Prostate gland (tissue), 2 donors: ENCODE data around the gene ANKIB1.

Experiments used
- POLR2A ChIP-seq: fragments of 450-650 bp; IDR thresholded peaks from one replicate; pipeline ENCODE4 v1.6.1; 2016; ENCODE audit warnings: antibody characterized with exemption, mild to moderate bottlenecking
- POLR2AphosphoS5 ChIP-seq: sonication (generic); formaldehyde crosslinking; IDR thresholded peaks from one replicate; pipeline ENCODE4 v1.6.1; 2017; ENCODE audit warnings: antibody characterized with exemption
- TF ChIP-seq, protein P1 (sequence below), 4 experiments: fragments of 200-600 bp in 2 of 4; fragments of 450-650 bp in 2 of 4; sonication (generic) in 2 of 4; IDR thresholded peaks; 1 replicate in 3 of 4; 2 replicates in 1 of 4; pipeline ENCODE4 v1.5.1; 2016 to 2019; ENCODE audit warnings: antibody characterized with exemption in 4 of 4, mild to moderate bottlenecking in 2 of 4, moderate library complexity in 2 of 4

DNA sequence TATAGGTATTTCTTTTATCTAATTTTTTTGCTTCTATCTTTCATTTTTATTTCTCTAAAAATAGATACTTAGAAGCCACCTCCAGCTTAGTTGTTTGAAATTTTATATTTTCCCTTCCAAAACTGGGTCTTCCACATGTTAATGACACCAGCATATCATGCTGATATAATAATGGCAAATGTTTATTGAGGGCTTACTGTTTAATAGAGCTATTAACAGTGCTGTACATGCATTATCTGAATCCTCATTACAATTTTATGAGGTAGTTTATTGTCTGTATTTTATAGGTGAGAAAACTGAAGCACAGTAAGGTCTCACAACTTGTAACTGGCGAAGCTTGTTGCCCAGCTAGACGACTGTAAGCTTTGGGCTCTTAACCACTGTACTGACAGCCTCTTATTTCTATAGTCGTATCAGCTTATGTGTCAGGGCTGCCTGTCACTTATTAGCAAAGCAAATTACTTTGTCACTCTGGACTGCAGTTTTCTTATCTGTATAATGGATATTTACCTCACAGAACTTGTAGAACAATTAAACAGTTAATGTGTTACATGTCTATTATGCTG lies 51.2 kb downstream of the ANKIB1 start:
- TF ChIP-seq POLR2A (no peak), POLR2AphosphoS5 (no peak)
- TF ChIP-seq, protein P1, sequence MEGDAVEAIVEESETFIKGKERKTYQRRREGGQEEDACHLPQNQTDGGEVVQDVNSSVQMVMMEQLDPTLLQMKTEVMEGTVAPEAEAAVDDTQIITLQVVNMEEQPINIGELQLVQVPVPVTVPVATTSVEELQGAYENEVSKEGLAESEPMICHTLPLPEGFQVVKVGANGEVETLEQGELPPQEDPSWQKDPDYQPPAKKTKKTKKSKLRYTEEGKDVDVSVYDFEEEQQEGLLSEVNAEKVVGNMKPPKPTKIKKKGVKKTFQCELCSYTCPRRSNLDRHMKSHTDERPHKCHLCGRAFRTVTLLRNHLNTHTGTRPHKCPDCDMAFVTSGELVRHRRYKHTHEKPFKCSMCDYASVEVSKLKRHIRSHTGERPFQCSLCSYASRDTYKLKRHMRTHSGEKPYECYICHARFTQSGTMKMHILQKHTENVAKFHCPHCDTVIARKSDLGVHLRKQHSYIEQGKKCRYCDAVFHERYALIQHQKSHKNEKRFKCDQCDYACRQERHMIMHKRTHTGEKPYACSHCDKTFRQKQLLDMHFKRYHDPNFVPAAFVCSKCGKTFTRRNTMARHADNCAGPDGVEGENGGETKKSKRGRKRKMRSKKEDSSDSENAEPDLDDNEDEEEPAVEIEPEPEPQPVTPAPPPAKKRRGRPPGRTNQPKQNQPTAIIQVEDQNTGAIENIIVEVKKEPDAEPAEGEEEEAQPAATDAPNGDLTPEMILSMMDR (IDR thresholded peaks at IDR 0.05): no peak
